IMR-90 (cell line): Measurements from ENCODE around the gene SMAP1.
"Not testable (repeated sequence)": the region's sequence is repeated elsewhere in the genome, so short reads cannot be mapped to it uniquely, and the experiment has no call there.

Experiments
- ELK1 ChIP-seq: fragments of 150-350 bp; IDR thresholded peaks from 2 replicates; pipeline ENCODE4 v1.6.1; 2016; ENCODE audit warnings: low read depth, mild to moderate bottlenecking, low read length, moderate library complexity, borderline replicate concordance
- POLR2A ChIP-seq: IDR thresholded peaks from 2 replicates; pipeline ENCODE4 v1.6.1; 2012; ENCODE audit warnings: mild to moderate bottlenecking, low read depth, low read length
- RAD21 ChIP-seq: IDR thresholded peaks from 2 replicates; pipeline ENCODE4 v1.6.1; 2012; ENCODE audit warnings: low read length, improper control_type of control experiment
- RFX5 ChIP-seq: IDR thresholded peaks from 2 replicates; pipeline ENCODE4 v1.8.0; 2012; ENCODE audit warnings: low read depth, mild to moderate bottlenecking, low read length, moderate library complexity
- TF ChIP-seq, protein P1 (sequence below): conservative IDR thresholded peaks from 2 replicates; pipeline ENCODE4 v1.5.1; 2012; ENCODE audit warnings: mild to moderate bottlenecking, low read depth, low read length, improper control_type of control experiment

- TF ChIP-seq, protein P1, sequence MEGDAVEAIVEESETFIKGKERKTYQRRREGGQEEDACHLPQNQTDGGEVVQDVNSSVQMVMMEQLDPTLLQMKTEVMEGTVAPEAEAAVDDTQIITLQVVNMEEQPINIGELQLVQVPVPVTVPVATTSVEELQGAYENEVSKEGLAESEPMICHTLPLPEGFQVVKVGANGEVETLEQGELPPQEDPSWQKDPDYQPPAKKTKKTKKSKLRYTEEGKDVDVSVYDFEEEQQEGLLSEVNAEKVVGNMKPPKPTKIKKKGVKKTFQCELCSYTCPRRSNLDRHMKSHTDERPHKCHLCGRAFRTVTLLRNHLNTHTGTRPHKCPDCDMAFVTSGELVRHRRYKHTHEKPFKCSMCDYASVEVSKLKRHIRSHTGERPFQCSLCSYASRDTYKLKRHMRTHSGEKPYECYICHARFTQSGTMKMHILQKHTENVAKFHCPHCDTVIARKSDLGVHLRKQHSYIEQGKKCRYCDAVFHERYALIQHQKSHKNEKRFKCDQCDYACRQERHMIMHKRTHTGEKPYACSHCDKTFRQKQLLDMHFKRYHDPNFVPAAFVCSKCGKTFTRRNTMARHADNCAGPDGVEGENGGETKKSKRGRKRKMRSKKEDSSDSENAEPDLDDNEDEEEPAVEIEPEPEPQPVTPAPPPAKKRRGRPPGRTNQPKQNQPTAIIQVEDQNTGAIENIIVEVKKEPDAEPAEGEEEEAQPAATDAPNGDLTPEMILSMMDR, result not testable (repeated sequence)
- TF ChIP-seq RAD21, POLR2A, ELK1, RFX5: not testable (repeated sequence)
Observed at GRCh38 chr6:70740746-70741145, 73.1 kb downstream of the SMAP1 start.
